UCSD-AML1 (cell line): ENCODE results near the gene NT5C1B.

Experiments used
- DNase-seq: peaks from one replicate; lab custom pipeline; 2025; ENCODE audit not compliant: unreplicated experiment; lab: John Stamatoyannopoulos, UW

The NT5C1B gene

GRCh38 chr2:18552351-18553077, 36.9 kb downstream of the NT5C1B start:
- no peak for DNase-seq

- no peak for DNase-seq
Observed at GRCh38 chr2:18551623-18552022, 37.7 kb downstream of the NT5C1B start.

GRCh38 chr2:18551169-18551568, 38.2 kb downstream of the NT5C1B start:
- no peak for DNase-seq

- DNase-seq, result no peak
Observed at GRCh38 chr2:18550433-18550832, 38.9 kb downstream of the NT5C1B start.

GRCh38 chr2:18549083-18549482, 40.3 kb downstream of the NT5C1B start:
- no peak for DNase-seq

- no peak for DNase-seq
Observed at GRCh38 chr2:18548621-18549020, 40.7 kb downstream of the NT5C1B start.

GRCh38 chr2:18546567-18546966, 42.8 kb downstream of the NT5C1B start:
- DNase-seq, result no peak

GRCh38 chr2:18545384-18545783, 44.0 kb downstream of the NT5C1B start:
- no peak for DNase-seq

GRCh38 chr2:18544171-18544570, 45.2 kb downstream of the NT5C1B start:
- DNase-seq, result no peak

- DNase-seq, result no peak
Observed at GRCh38 chr2:18540872-18541271, 48.5 kb downstream of the NT5C1B start.

GRCh38 chr2:18536697-18537096, 52.7 kb downstream of the NT5C1B start:
- DNase-seq, result no peak

- no peak for DNase-seq
Observed at GRCh38 chr2:18536100-18536499, 53.3 kb downstream of the NT5C1B start.

GRCh38 chr2:18531194-18531593, 58.2 kb downstream of the NT5C1B start:
- no peak for DNase-seq

- no peak for DNase-seq
Observed at GRCh38 chr2:18527822-18528221, 61.5 kb downstream of the NT5C1B start.

GRCh38 chr2:18527326-18527725, 62.0 kb downstream of the NT5C1B start:
- DNase-seq, result no peak

- DNase-seq, result no peak
Observed at GRCh38 chr2:18526429-18526828, 62.9 kb downstream of the NT5C1B start.

GRCh38 chr2:18525852-18526251, 63.5 kb downstream of the NT5C1B start:
- DNase-seq, result no peak

GRCh38 chr2:18525236-18525635, 64.1 kb downstream of the NT5C1B start:
- no peak for DNase-seq

GRCh38 chr2:18522484-18523146, 66.8 kb downstream of the NT5C1B start:
- DNase-seq, result no peak

- peak; percentile 71 for DNase-seq
Observed at GRCh38 chr2:18520451-18521425, 68.6 kb downstream of the NT5C1B start.

GRCh38 chr2:18519914-18520450, 69.4 kb downstream of the NT5C1B start:
- no peak for DNase-seq
